ENCODE data around the gene FOXP1. TPM values are rescaled to one million over a fixed set of nuclear protein-coding genes. Genes with fewer than 3 reads are reported as not detected.

FOXP1 gene
- total and polyA plus RNA-seq, 9 of the 15 experiments (the other 6 are each of a cell fraction or from before 2014, with no cell fraction given): 7.7 to 34.5 (median 13.7) TPM

GRCh38 chr3:71064956-71065763, 518.4 kb downstream of the FOXP1 start (continued):
- TF ChIP-seq, protein P1, sequence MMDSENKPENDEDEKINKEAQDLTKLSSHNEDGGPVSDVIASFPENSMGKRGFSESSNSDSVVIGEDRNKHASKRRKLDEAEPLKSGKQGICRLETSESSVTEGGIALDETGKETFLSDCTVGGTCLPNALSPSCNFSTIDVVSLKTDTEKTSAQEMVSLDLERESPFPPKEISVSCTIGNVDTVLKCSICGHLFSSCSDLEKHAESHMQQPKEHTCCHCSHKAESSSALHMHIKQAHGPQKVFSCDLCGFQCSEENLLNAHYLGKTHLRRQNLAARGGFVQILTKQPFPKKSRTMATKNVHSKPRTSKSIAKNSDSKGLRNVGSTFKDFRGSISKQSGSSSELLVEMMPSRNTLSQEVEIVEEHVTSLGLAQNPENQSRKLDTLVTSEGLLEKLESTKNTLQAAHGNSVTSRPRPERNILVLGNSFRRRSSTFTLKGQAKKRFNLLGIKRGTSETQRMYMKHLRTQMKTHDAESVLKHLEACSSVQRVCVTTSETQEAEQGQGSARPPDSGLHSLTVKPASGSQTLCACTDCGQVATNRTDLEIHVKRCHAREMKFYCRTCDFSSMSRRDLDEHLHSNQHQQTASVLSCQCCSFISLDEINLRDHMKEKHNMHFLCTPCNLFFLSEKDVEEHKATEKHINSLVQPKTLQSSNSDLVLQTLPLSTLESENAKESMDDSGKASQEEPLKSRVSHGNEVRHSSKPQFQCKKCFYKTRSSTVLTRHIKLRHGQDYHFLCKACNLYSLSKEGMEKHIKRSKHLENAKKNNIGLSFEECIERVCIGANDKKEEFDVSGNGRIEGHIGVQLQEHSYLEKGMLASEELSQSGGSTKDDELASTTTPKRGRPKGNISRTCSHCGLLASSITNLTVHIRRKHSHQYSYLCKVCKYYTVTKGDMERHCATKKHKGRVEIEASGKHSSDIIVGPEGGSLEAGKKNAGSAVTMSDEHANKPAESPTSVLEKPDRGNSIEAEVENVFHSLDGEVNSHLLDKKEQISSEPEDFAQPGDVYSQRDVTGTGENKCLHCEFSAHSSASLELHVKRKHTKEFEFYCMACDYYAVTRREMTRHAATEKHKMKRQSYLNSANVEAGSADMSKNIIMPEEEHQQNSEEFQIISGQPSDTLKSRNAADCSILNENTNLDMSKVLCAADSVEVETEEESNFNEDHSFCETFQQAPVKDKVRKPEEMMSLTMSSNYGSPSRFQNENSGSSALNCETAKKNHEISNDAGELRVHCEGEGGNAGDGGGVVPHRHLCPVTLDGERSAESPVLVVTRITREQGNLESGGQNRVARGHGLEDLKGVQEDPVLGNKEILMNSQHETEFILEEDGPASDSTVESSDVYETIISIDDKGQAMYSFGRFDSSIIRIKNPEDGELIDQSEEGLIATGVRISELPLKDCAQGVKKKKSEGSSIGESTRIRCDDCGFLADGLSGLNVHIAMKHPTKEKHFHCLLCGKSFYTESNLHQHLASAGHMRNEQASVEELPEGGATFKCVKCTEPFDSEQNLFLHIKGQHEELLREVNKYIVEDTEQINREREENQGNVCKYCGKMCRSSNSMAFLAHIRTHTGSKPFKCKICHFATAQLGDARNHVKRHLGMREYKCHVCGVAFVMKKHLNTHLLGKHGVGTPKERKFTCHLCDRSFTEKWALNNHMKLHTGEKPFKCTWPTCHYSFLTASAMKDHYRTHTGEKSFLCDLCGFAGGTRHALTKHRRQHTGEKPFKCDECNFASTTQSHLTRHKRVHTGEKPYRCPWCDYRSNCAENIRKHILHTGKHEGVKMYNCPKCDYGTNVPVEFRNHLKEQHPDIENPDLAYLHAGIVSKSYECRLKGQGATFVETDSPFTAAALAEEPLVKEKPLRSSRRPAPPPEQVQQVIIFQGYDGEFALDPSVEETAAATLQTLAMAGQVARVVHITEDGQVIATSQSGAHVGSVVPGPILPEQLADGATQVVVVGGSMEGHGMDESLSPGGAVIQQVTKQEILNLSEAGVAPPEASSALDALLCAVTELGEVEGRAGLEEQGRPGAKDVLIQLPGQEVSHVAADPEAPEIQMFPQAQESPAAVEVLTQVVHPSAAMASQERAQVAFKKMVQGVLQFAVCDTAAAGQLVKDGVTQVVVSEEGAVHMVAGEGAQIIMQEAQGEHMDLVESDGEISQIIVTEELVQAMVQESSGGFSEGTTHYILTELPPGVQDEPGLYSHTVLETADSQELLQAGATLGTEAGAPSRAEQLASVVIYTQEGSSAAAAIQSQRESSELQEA (IDR thresholded peaks at IDR 0.05; ENCODE audit: low read depth): no peak
- no peak for TF ChIP-seq SMARCC2 (IDR thresholded peaks at IDR 0.05; ENCODE audit: low read depth)
- 0 out of 2 replicates have a peak, but pooled peaks have one; percentile 42 for TF ChIP-seq POLR2G (IDR thresholded peaks at IDR 0.05; ENCODE audit: low read depth, low read length)
- no peak for TF ChIP-seq ZBTB40 (IDR thresholded peaks at IDR 0.05)
- no peak for TF ChIP-seq ZBTB40 (CRISPR knock-in tag; IDR thresholded peaks at IDR 0.05)
- no peak for TF ChIP-seq BMI1 (IDR thresholded peaks at IDR 0.05; ENCODE audit: low read length)
- no peak for TF ChIP-seq TRIM24 (IDR thresholded peaks at IDR 0.05)
- TF ChIP-seq ZFP91 (CRISPR knock-in tag; IDR thresholded peaks at IDR 0.05): no peak
